CD4-positive, CD25-positive, alpha-beta regulatory T cell (primary cell): Measurements from ENCODE around the gene KAT2A. TPM values are rescaled to one million over a fixed set of nuclear protein-coding genes. Genes with fewer than 3 reads are reported as not detected.
A peak's percentile ranks its signal among the peaks of the same experiment; 100 is the strongest.

Experiments used
- ATAC-seq, 2 donors: fragments of 150-1000 bp; cut with Tn5 transposase; one replicate each; pipeline ENCODE4 v1.10.0; 2021; ENCODE audit warnings: low read depth in 2 of 2, moderate number of reproducible peaks in 2 of 2, moderate library complexity in 1 of 2
- DNase-seq, 3 donors: peaks; one replicate each; pipeline versions ENCODE4 v3.0.0 to v3.0.0-alpha.2; 2012 to 2022; ENCODE audit warnings: mixed read lengths in 1 of 3
- H3K27ac ChIP-seq: one replicate; pipeline ENCODE4 v1.7.0; 2013; ENCODE audit warnings: mild to moderate bottlenecking, low read length; ENCODE audit not compliant: insufficient read depth, poor library complexity, severe bottlenecking
- H3K27me3 ChIP-seq: one replicate; pipeline ENCODE4 v1.7.0; 2013; ENCODE audit warnings: low read length; ENCODE audit not compliant: control insufficient read depth, insufficient read depth
- H3K36me3 ChIP-seq: one replicate; pipeline ENCODE4 v1.7.0; 2013; ENCODE audit warnings: mild to moderate bottlenecking, low read length, moderate library complexity; ENCODE audit not compliant: control insufficient read depth, insufficient read depth
- H3K4me1 ChIP-seq: 2 replicates; pipeline ENCODE4 v1.7.0; 2013; ENCODE audit warnings: mild to moderate bottlenecking, low read length; ENCODE audit not compliant: insufficient read depth, control insufficient read depth, poor library complexity, severe bottlenecking
- H3K4me3 ChIP-seq: one replicate; pipeline ENCODE4 v1.7.0; 2013; ENCODE audit warnings: low read depth, mild to moderate bottlenecking, low read length, moderate library complexity
- H3K9me3 ChIP-seq, 2 experiments: 1 replicate in 1 of 2; 2 replicates in 1 of 2; pipeline ENCODE4 v1.7.0; 2013; ENCODE audit warnings: low read length in 2 of 2, mild to moderate bottlenecking in 1 of 2, moderate library complexity in 1 of 2; ENCODE audit not compliant: control insufficient read depth in 2 of 2
- H3K27ac Mint-ChIP-seq, 3 donors: one replicate each; pipeline ENCODE4 v1.8.0; 2020 to 2022; ENCODE audit warnings: mild to moderate bottlenecking in 3 of 3, mixed read lengths in 3 of 3, moderate library complexity in 2 of 3
- H3K27me3 Mint-ChIP-seq: one replicate; pipeline ENCODE4 v1.8.0; 2022; ENCODE audit warnings: mild to moderate bottlenecking, mixed read lengths
- H3K36me3 Mint-ChIP-seq: one replicate; pipeline ENCODE4 v1.8.0; 2020; ENCODE audit warnings: mixed read lengths
- H3K4me1 Mint-ChIP-seq, 4 donors: one replicate each; pipeline ENCODE4 v1.8.0; 2020 to 2022; ENCODE audit warnings: mixed read lengths in 4 of 4, mild to moderate bottlenecking in 1 of 4
- H3K4me3 Mint-ChIP-seq, 4 donors: one replicate each; pipeline ENCODE4 v1.8.0; 2020 to 2022; ENCODE audit warnings: mild to moderate bottlenecking in 4 of 4, mixed read lengths in 4 of 4, moderate library complexity in 3 of 4
- H3K9me3 Mint-ChIP-seq, 7 donors: one replicate each; pipeline ENCODE4 v1.8.0; 2020 to 2022; ENCODE audit warnings: mixed read lengths in 7 of 7, mild to moderate bottlenecking in 3 of 7, moderate library complexity in 2 of 7
- polyA plus RNA-seq, 4 donors: library from polyadenylated mRNA; unstranded; fragments of 300-500 nt; fragmentation: Illumina TruSeq; gene quantifications; one replicate each; pipeline ENCODE4 v1.2.3, GENCODE V29; 2021
- total RNA-seq: library from RNA; stranded (reverse); gene quantifications from one replicate; pipeline ENCODE4 v1.2.3, GENCODE V29; 2022

KAT2A gene
- total RNA-seq (26.5 TPM), polyA plus RNA-seq (1 to 10 TPM; 2.5 to 5.7 (median 4.4) TPM)

- DNase-seq (peak; percentile 65 to 81 (median 70)), ATAC-seq (peak; percentile 80 to 87)
- Histone ChIP-seq H3K27me3 (no peaks in the 10 kb centered on the region), H3K36me3 (peaks cover 14% of the 10 kb centered on the region), H3K4me1 (peaks cover 9% of the 10 kb centered on the region), H3K27ac (no peak within 1 kb of the TSS), H3K4me3 (peak within 1 kb of the TSS; percentile 13), H3K9me3 (no peaks in the 10 kb centered on the region)
- H3K4me3 Mint-ChIP-seq, result peak within 1 kb of the TSS; percentile 78 to 86 (median 85)
- peak within 1 kb of the TSS; percentile 14 to 60 (median 46) for H3K27ac Mint-ChIP-seq
- H3K4me1 Mint-ChIP-seq, result peaks cover 5 to 34% (median 12%) of the 10 kb centered on the region in 4 donors
- peaks cover 29% of the 10 kb centered on the region for H3K36me3 Mint-ChIP-seq
- no peaks in the 10 kb centered on the region for H3K27me3 Mint-ChIP-seq
- no peaks in the 10 kb centered on the region for H3K9me3 Mint-ChIP-seq
These were observed at the start of gene KAT2A for GRCh38 chr17:42120770-42121769. Gene KAT2A (minus strand): TSS chr17:42121367. CDS start chr17:42121304, 63 bp downstream.

GRCh38 chr17:42169351-42169750 lies 48.2 kb upstream of the KAT2A start:
- H3K4me1 ChIP-seq, result no peaks in the 10 kb centered on the region
- H3K9me3 ChIP-seq, result no peaks in the 10 kb centered on the region
- no peaks in the 10 kb centered on the region for H3K27me3 ChIP-seq
- peaks cover 0 to 2% (median 0%) of the 10 kb centered on the region in 4 donors for H3K4me1 Mint-ChIP-seq
- peaks cover 0 to 1% (median 0%) of the 10 kb centered on the region in 7 donors for H3K9me3 Mint-ChIP-seq
- H3K27me3 Mint-ChIP-seq, result no peaks in the 10 kb centered on the region
- H3K27ac ChIP-seq, result no peak overlapping the region
- H3K4me3 ChIP-seq, result no peak overlapping the region
- no peaks in the 10 kb centered on the region for H3K36me3 ChIP-seq
- H3K27ac Mint-ChIP-seq, result no peak overlapping the region
- no peak for ATAC-seq
- no peak for DNase-seq
- H3K4me3 Mint-ChIP-seq, result no peak overlapping the region
- no peaks in the 10 kb centered on the region for H3K36me3 Mint-ChIP-seq

- H3K36me3 Mint-ChIP-seq, result no peaks in the 10 kb centered on the region
- H3K27me3 Mint-ChIP-seq, result no peaks in the 10 kb centered on the region
- ATAC-seq (no peak), DNase-seq (no peak)
- H3K4me1 Mint-ChIP-seq, result peaks cover 0 to 2% (median 0%) of the 10 kb centered on the region in 4 donors
- no peak overlapping the region for H3K4me3 Mint-ChIP-seq
- Histone ChIP-seq H3K4me3 (no peak overlapping the region), H3K27ac (no peak overlapping the region), H3K9me3 (no peaks in the 10 kb centered on the region), H3K4me1 (no peaks in the 10 kb centered on the region), H3K36me3 (no peaks in the 10 kb centered on the region), H3K27me3 (no peaks in the 10 kb centered on the region)
- peak overlapping the region in 1 of 3 donors; percentile 71 for H3K27ac Mint-ChIP-seq
- H3K9me3 Mint-ChIP-seq, result peaks cover 0 to 2% (median 0%) of the 10 kb centered on the region in 7 donors
These were observed 46.6 kb upstream of the KAT2A start for GRCh38 chr17:42167807-42168206.

GRCh38 chr17:42166196-42166763 lies 45.1 kb upstream of the KAT2A start:
- no peak for DNase-seq
- H3K4me1 ChIP-seq, result no peaks in the 10 kb centered on the region
- H3K27ac Mint-ChIP-seq, result no peak overlapping the region
- H3K9me3 Mint-ChIP-seq, result peaks cover 0 to 3% (median 0%) of the 10 kb centered on the region in 7 donors
- H3K4me3 Mint-ChIP-seq, result no peak overlapping the region
- H3K4me1 Mint-ChIP-seq, result peaks cover 0 to 2% (median 0%) of the 10 kb centered on the region in 4 donors
- no peaks in the 10 kb centered on the region for H3K9me3 ChIP-seq
- H3K27me3 Mint-ChIP-seq, result no peaks in the 10 kb centered on the region
- ATAC-seq, result no peak
- H3K27ac ChIP-seq, result no peak overlapping the region
- no peaks in the 10 kb centered on the region for H3K36me3 Mint-ChIP-seq
- no peaks in the 10 kb centered on the region for H3K36me3 ChIP-seq
- H3K27me3 ChIP-seq, result no peaks in the 10 kb centered on the region
- no peak overlapping the region for H3K4me3 ChIP-seq

GRCh38 chr17:42165751-42166150 lies 44.6 kb upstream of the KAT2A start:
- H3K27ac Mint-ChIP-seq, result no peak overlapping the region
- ATAC-seq (no peak), DNase-seq (no peak)
- H3K4me1 Mint-ChIP-seq, result peaks cover 0 to 2% (median 0%) of the 10 kb centered on the region in 4 donors
- no peaks in the 10 kb centered on the region for H3K27me3 ChIP-seq
- H3K9me3 ChIP-seq, result no peaks in the 10 kb centered on the region
- no peaks in the 10 kb centered on the region for H3K36me3 Mint-ChIP-seq
- no peak overlapping the region for H3K4me3 Mint-ChIP-seq
- H3K27me3 Mint-ChIP-seq, result no peaks in the 10 kb centered on the region
- H3K4me1 ChIP-seq, result no peaks in the 10 kb centered on the region
- no peaks in the 10 kb centered on the region for H3K36me3 ChIP-seq
- no peak overlapping the region for H3K27ac ChIP-seq
- H3K4me3 ChIP-seq, result no peak overlapping the region
- peaks cover 0 to 2% (median 0%) of the 10 kb centered on the region in 7 donors for H3K9me3 Mint-ChIP-seq

GRCh38 chr17:42163696-42164407 lies 42.7 kb upstream of the KAT2A start:
- no peak overlapping the region for H3K4me3 Mint-ChIP-seq
- H3K36me3 Mint-ChIP-seq, result no peaks in the 10 kb centered on the region
- Histone ChIP-seq H3K27ac (no peak overlapping the region), H3K27me3 (no peaks in the 10 kb centered on the region), H3K4me1 (no peaks in the 10 kb centered on the region), H3K36me3 (no peaks in the 10 kb centered on the region), H3K4me3 (no peak overlapping the region), H3K9me3 (no peaks in the 10 kb centered on the region)
- DNase-seq, result no peak
- no peak for ATAC-seq
- peaks cover 0 to 2% (median 0%) of the 10 kb centered on the region in 4 donors for H3K4me1 Mint-ChIP-seq
- H3K27me3 Mint-ChIP-seq, result no peaks in the 10 kb centered on the region
- peaks cover 0 to 2% (median 0%) of the 10 kb centered on the region in 7 donors for H3K9me3 Mint-ChIP-seq
- peak overlapping the region in 1 of 3 donors; percentile 34 for H3K27ac Mint-ChIP-seq

- H3K4me1 ChIP-seq, result no peaks in the 10 kb centered on the region
- Mint-ChIP-seq H3K27me3 (no peaks in the 10 kb centered on the region), H3K27ac (peak overlapping the region in 1 of 3 donors; percentile 68), H3K9me3 (peaks cover 0 to 2% (median 0%) of the 10 kb centered on the region in 7 donors), H3K36me3 (no peaks in the 10 kb centered on the region), H3K4me3 (no peak overlapping the region), H3K4me1 (peaks cover 0 to 2% (median 0%) of the 10 kb centered on the region in 4 donors)
- no peaks in the 10 kb centered on the region for H3K27me3 ChIP-seq
- no peak for ATAC-seq
- no peaks in the 10 kb centered on the region for H3K36me3 ChIP-seq
- no peak overlapping the region for H3K4me3 ChIP-seq
- H3K9me3 ChIP-seq, result no peaks in the 10 kb centered on the region
- DNase-seq, result peak in 1 of 3 donors; percentile 36
- no peak overlapping the region for H3K27ac ChIP-seq
These were observed 41.9 kb upstream of the KAT2A start for GRCh38 chr17:42163113-42163512.
